SIG-M5 (cell line): ENCODE data around the gene SCRN3.
"Not testable (repeated sequence)": the region's sequence is repeated elsewhere in the genome, so short reads cannot be mapped to it uniquely, and the experiment has no call there.

ENCODE experiments used
- DNase-seq: peaks from one replicate; lab custom pipeline; 2025; lab: John Stamatoyannopoulos, UW

SCRN3 gene

DNA sequence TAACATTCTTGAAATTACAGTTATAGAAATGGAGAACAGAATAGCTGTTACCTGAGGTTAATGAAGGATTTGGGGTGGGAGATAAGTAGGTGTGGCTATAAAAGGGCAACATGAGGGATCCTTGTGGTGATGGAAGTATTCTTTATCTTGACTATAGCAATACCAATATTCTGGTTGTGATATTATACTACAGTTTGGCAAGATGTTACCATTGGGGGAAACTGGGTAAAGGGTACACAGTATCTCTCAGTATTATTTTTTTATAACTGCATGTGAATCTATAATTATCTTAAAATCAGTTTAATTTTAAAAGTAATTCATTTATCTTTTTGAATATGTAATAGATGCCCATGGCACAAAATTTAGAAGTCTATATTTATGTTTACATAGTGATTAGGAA lies 8.1 kb downstream of the SCRN3 start:
- DNase-seq = no peak

DNA sequence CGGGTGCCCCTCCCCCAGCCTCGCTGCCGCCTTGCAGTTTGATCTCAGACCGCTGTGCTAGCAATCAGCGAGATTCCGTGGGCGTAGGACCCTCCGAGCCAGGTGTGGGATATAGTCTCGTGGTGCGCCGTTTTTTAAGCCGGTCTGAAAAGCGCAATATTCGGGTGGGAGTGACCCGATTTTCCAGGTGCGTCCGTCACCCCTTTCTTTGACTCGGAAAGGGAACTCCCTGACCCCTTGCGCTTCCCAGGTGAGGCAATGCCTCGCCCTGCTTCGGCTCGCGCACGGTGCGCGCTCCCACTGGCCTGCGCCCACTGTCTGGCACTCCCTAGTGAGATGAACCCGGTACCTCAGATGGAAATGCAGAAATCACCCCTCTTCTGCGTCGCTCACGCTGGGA lies 14.5 kb downstream of the SCRN3 start:
- DNase-seq = not testable (repeated sequence)

- DNase-seq = no peak
These were observed 16.7 kb downstream of the SCRN3 start for GRCh38 chr2:174412256-174412655.

DNA sequence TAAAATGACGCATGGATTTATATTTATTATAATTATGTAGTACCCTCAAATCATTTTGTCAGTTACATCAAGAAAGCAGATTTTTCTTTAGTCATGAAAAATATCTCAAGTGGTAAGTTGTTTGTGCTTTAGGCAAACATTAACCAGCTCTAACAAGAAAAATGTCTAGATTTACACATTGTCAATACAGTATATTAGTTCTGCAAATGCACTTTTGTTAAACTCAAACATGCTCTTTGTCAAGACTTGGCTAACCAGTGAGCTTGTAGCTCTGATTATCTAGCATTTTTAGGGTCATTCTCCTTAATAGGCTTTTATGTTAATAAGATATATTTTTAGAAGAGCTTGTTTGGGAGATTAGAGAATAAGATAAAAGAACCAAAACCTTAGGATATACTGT lies 32.7 kb downstream of the SCRN3 start:
- no peak for DNase-seq

- no peak for DNase-seq
These were observed 34.5 kb downstream of the SCRN3 start for GRCh38 chr2:174430066-174430465.

DNA sequence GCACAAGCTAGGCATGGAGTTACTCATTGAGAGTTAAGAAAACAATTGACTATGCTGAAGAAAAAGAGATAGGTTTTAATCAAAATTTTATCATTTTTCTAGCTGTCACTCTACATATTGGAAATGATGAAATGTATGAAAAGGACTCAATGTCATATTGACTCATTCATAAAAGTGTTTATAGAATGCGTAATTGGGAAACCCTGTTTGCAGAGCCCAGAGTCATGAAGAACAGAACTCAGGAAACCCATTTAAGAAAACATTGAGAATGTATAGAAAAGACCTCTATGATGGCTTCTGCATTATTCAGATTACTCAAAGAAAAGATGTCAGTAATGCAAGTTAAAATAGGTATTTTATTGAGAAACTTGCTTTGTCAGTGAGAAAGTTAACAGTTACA lies 36.4 kb downstream of the SCRN3 start:
- no peak for DNase-seq

GRCh38 chr2:174436351-174436750 lies 40.8 kb downstream of the SCRN3 start:
- no peak for DNase-seq

- DNase-seq = no peak
These were observed 42.8 kb downstream of the SCRN3 start for GRCh38 chr2:174438146-174438886.

DNA sequence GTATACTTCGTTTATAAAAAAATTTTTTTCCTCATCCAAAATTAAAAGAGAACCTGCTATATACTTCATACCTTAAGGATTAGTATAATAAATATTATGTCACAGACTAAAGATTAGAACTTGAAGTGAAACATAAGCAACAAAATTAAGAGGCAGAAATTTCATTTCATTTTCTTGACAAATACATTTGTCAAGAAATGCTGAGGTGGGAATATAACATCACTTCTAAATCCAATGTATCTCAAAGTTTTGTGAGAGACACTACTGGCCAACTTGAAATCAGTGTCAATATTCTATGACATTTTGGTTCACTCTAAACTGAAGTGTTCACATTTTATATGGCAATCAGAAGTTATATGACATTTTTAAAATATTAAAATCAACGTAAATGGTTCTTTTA lies 43.8 kb downstream of the SCRN3 start:
- no peak for DNase-seq

DNA sequence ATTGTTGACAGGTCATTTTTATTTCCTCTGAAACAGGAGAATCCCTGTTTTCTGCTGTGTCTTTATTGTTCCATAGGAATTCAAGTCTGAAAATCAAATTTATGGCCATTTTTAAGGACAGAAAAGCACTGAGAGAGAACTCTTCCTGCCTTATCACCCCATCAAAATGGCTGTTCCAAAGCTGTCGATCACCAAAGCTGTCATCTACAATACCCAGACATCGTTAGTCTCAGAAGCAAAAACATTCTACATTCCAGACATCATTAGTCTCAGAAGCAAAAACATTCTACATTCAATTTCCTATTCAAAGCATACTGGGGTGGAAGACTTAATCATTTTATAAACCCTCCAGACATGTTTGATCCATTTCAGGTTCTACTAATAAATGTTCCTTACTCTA lies 44.4 kb downstream of the SCRN3 start:
- no peak for DNase-seq

GRCh38 chr2:174442546-174443510 lies 47.3 kb downstream of the SCRN3 start:
- DNase-seq = no peak

- DNase-seq = no peak
These were observed 49.2 kb downstream of the SCRN3 start for GRCh38 chr2:174444761-174445160.

- DNase-seq = no peak
These were observed 49.7 kb downstream of the SCRN3 start for GRCh38 chr2:174445248-174445647.

GRCh38 chr2:174446531-174446930 lies 51.0 kb downstream of the SCRN3 start:
- DNase-seq = no peak

- no peak for DNase-seq
These were observed 53.5 kb downstream of the SCRN3 start for GRCh38 chr2:174449033-174449432.

DNA sequence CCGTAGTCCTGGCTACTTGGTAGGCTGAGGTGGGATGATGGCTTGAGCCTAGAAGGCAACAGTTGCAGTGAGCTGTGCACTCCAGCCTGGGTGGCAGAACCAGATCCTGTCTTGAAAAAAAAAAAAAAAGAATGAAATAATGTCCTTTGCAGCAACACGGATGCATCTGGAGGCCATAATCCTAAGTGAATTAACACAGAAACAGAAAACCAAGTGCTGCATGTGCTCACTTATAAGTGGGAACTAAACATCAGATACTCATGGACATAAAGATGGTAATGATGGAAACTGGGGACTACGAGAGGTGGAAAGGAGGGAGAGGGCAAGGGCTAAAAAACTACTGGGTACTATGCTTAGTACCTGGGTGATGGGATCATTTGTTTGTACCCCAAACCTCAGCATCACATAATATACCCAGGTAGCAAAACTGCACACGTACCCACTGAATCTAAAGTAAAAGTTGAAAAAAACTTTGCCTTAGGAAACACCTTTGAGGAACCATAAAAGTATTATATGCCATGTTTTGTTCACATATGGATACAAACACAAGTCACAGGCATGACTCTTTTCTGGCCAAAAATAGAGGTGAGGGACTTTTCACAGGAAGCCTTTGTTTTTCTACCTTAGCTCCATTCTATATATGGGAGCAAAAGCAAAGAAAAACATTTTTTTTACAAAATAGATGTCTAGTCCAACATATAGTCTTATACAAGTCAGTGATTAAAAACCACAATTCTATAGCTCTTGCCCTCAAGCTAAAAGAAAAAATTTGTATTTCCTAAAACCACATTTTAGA lies 54.7 kb downstream of the SCRN3 start:
- no peak for DNase-seq

DNA sequence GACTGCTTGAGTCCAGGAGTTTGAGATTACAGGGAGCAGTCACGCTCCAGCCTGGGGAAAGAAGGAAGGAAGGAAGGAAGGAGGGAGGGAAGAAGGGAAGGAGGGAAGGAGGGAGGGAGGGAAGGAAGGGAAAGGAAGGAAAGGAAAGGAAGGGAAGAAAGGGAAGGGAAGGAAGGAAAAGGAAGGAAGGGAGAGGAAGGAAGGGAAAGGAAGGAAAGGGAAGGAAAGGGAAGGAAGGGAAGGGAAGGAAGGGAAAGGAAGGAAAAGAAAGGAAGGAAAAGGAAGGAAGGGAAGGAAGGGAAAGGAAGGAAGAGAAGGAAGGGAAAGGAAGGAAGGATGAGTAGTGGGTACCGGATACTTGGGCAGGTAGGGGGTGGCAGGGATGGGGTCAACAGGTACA lies 59.0 kb downstream of the SCRN3 start:
- no peak for DNase-seq

- no peak for DNase-seq
These were observed 65.7 kb downstream of the SCRN3 start for GRCh38 chr2:174461221-174461620.

- DNase-seq = no peak
These were observed 69.8 kb downstream of the SCRN3 start for GRCh38 chr2:174465327-174465726.

- DNase-seq = no peak
These were observed 78.3 kb downstream of the SCRN3 start for GRCh38 chr2:174473796-174474195.

DNA sequence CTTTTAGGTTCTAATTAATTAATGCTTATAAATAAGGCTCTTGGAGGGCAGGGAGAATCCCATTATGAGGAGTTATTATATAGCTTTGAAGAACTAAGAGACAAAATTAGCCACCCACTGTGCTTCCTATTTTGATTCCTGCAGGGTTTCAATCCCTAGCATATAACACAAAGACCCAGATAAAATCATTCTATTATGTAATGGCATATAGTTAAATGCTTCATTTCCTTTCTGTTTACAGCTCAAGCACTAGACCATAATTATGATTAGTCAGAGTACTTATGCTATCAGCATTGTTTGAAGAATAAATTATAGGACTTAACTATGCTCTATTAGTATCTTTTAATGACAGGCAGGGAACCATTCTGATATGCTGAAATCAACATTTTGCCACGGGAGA lies 82.2 kb downstream of the SCRN3 start:
- DNase-seq = no peak
